Measurements from ENCODE around the gene FAR1.

- no peak for TF ChIP-seq CTCF (IDR thresholded peaks at IDR 0.05)
- TF ChIP-seq POLR2A (IDR thresholded peaks at IDR 0.05), result no peak
- no peak for TF ChIP-seq POLR2AphosphoS5 (IDR thresholded peaks at IDR 0.05)
Measured at GRCh38 chr11:13676576-13676975, 8.1 kb downstream of the FAR1 start.
